SK-N-MC (cell line): ENCODE results near the gene FBXO31.
"Not testable (repeated sequence)": the region's sequence is repeated elsewhere in the genome, so short reads cannot be mapped to it uniquely, and the experiment has no call there.

Experiments used
- EZH2 ChIP-seq: fragments of 200-600 bp; sonication (generic); IDR thresholded peaks from one replicate; pipeline ENCODE4 v1.6.1; 2017; ENCODE audit warnings: antibody characterized with exemption
- FOXP2 ChIP-seq: optimal IDR thresholded peaks from 2 replicates; pipeline ENCODE3; 2011; ENCODE audit warnings: mild to moderate bottlenecking, moderate library complexity; ENCODE audit not compliant: insufficient read depth; ENCODE audit errors: extremely low read length, control extremely low read depth
- POLR2AphosphoS5 ChIP-seq: IDR thresholded peaks from 2 replicates; pipeline ENCODE4 v1.6.1; 2012; ENCODE audit warnings: mild to moderate bottlenecking, low read depth, low read length, borderline replicate concordance

DNA sequence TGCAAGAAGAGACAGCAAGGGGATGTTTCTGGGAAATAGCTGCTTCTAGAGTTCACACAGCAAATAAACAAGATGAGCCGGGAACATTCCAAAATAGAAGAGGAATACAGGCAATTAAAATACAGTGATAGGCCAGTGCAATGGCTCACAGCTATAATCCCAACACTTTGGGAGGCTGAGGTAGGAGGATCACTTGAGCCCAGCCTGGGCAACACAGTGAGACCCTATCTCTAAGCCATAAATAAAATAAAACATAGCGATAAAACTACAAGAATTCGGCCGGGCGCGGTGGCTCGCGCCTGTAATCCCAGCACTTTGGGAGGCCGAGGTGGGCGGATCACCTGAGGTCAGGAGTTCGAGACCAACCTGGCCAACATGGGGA is 43.9 kb downstream of the FBXO31 start:
- not testable (repeated sequence) for TF ChIP-seq FOXP2, EZH2, POLR2AphosphoS5
